Activated naive CD4-positive, alpha-beta T cell treated with anti-CD3 and anti-CD28 coated beads, Interleukin-2, amount 50 U/mL, for 24 hours (primary cell): Measurements from ENCODE around the gene GGTLC2.
"Not testable (repeated sequence)": the region's sequence is repeated elsewhere in the genome, so short reads cannot be mapped to it uniquely, and the experiment has no call there.

Experiments
- H3K27ac Mint-ChIP-seq: one replicate; pipeline ENCODE4 v1.8.0; 2021; ENCODE audit warnings: mild to moderate bottlenecking, mixed read lengths
- H3K27me3 Mint-ChIP-seq: one replicate; pipeline ENCODE4 v1.8.0; 2021; ENCODE audit warnings: mixed read lengths
- H3K36me3 Mint-ChIP-seq: one replicate; pipeline ENCODE4 v1.8.0; 2021; ENCODE audit warnings: mixed read lengths
- H3K4me1 Mint-ChIP-seq: one replicate; pipeline ENCODE4 v1.8.0; 2021; ENCODE audit warnings: mixed read lengths
- H3K4me3 Mint-ChIP-seq: one replicate; pipeline ENCODE4 v1.8.0; 2021; ENCODE audit warnings: mild to moderate bottlenecking, mixed read lengths
- H3K9me3 Mint-ChIP-seq: one replicate; pipeline ENCODE4 v1.8.0; 2021; ENCODE audit warnings: mixed read lengths

GGTLC2 gene

DNA sequence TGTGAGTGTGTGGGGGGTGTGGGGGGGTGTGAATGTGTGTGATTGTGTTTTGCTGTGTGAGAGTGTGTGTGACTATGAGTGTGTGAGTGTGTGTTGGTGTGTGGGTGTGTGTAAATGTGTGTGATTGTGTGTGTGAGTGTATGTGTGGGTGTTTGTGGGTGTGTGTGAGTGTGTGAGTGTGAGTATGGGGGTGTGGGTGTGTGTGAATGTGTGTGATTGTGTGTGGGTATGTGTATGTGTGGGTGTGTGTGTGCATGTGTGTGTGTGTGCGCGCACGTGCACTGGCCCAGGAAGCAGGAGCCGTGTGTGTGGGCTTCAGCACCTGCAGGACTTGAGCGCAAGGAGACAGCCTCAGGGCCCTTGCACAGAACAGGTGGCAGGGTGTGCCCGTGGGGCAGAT lies 8.2 kb downstream of the GGTLC2 start:
- Mint-ChIP-seq H3K27ac (peak overlapping the region; percentile 89), H3K4me1 (peaks cover 26% of the 10 kb centered on the region)
- not testable (repeated sequence) for H3K4me3 Mint-ChIP-seq, H3K36me3 Mint-ChIP-seq, H3K27me3 Mint-ChIP-seq, H3K9me3 Mint-ChIP-seq

DNA sequence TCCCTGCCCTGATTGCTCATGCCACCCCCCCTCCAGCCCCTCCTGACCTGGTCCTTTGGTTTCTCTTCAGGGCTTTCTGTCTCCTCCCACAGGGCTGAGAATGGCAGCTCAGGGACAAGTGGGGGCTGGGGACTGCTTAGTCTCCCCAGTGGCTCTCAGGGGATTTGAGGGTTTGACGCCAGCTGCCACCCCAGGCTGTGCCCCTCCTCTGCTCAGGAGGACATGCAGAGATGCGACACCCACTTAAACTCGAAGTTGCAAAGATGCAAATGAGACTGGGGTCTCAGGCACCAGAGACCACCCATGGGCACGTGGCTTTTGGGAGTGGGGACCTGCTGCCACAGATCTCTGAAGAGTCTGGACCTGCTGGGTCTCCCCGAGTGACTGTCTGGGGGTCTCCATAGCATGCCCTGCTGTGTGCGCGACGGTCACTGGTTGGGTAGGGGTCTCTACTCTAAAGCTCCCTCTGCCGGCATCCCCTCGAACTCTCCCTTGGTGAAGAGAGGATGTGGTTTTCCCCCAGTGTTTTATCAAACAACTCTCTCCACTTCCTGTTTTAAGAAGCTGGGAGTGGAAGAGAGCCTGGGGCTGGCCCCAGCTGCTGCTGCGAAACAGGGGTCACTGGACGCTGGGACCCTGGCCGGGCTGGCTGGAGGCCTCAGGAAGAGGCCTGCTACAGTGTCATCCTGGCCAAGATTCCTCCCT lies 9.4 kb downstream of the GGTLC2 start:
- H3K9me3 Mint-ChIP-seq, H3K4me3 Mint-ChIP-seq, H3K27ac Mint-ChIP-seq, H3K27me3 Mint-ChIP-seq, H3K36me3 Mint-ChIP-seq: not testable (repeated sequence)
- peaks cover 26% of the 10 kb centered on the region for H3K4me1 Mint-ChIP-seq

- no peaks in the 10 kb centered on the region for H3K9me3 Mint-ChIP-seq
- H3K4me1 Mint-ChIP-seq, result peaks cover 26% of the 10 kb centered on the region
- H3K27ac Mint-ChIP-seq, result no peak overlapping the region
- no peaks in the 10 kb centered on the region for H3K27me3 Mint-ChIP-seq
- H3K36me3 Mint-ChIP-seq, result no peaks in the 10 kb centered on the region
- no peak overlapping the region for H3K4me3 Mint-ChIP-seq
These were observed 11.3 kb downstream of the GGTLC2 start for GRCh38 chr22:22655452-22656290.

GRCh38 chr22:22657712-22658111 lies 13.3 kb downstream of the GGTLC2 start:
- no peak overlapping the region for H3K27ac Mint-ChIP-seq
- H3K36me3 Mint-ChIP-seq, result no peaks in the 10 kb centered on the region
- H3K9me3 Mint-ChIP-seq, result no peaks in the 10 kb centered on the region
- no peaks in the 10 kb centered on the region for H3K27me3 Mint-ChIP-seq
- no peak overlapping the region for H3K4me3 Mint-ChIP-seq
- peaks cover 18% of the 10 kb centered on the region for H3K4me1 Mint-ChIP-seq

DNA sequence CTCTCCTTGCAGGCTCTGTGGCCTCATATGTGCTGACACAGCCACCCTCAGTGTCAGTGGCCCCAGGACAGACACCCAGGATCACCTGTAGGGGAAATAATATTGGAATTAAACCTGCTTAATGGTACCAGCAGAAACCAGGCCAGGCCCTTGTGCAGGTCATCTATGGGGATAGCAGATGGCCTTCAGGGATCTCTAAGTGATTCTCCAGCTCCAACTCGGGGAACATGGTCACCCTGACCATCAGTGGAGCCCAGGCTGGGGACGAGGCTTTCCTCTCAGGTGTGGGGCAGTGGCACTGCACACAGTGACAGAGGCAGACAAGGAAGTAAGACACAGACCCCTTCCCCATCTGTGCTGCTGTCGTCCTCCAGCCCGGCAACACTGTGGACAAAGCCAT lies 16.9 kb downstream of the GGTLC2 start:
- no peaks in the 10 kb centered on the region for H3K36me3 Mint-ChIP-seq
- no peaks in the 10 kb centered on the region for H3K27me3 Mint-ChIP-seq
- no peak overlapping the region for H3K27ac Mint-ChIP-seq
- no peaks in the 10 kb centered on the region for H3K9me3 Mint-ChIP-seq
- H3K4me3 Mint-ChIP-seq, result no peak overlapping the region
- H3K4me1 Mint-ChIP-seq, result no peaks in the 10 kb centered on the region

GRCh38 chr22:22662095-22662494 lies 17.7 kb downstream of the GGTLC2 start:
- Mint-ChIP-seq H3K4me3 (no peak overlapping the region), H3K27ac (no peak overlapping the region), H3K4me1 (no peaks in the 10 kb centered on the region), H3K27me3 (no peaks in the 10 kb centered on the region), H3K9me3 (no peaks in the 10 kb centered on the region), H3K36me3 (no peaks in the 10 kb centered on the region)

- Mint-ChIP-seq H3K36me3 (no peaks in the 10 kb centered on the region), H3K27me3 (no peaks in the 10 kb centered on the region), H3K4me3 (no peak overlapping the region), H3K27ac (no peak overlapping the region), H3K4me1 (no peaks in the 10 kb centered on the region), H3K9me3 (no peaks in the 10 kb centered on the region)
These were observed 19.7 kb downstream of the GGTLC2 start for GRCh38 chr22:22663861-22664800.

DNA sequence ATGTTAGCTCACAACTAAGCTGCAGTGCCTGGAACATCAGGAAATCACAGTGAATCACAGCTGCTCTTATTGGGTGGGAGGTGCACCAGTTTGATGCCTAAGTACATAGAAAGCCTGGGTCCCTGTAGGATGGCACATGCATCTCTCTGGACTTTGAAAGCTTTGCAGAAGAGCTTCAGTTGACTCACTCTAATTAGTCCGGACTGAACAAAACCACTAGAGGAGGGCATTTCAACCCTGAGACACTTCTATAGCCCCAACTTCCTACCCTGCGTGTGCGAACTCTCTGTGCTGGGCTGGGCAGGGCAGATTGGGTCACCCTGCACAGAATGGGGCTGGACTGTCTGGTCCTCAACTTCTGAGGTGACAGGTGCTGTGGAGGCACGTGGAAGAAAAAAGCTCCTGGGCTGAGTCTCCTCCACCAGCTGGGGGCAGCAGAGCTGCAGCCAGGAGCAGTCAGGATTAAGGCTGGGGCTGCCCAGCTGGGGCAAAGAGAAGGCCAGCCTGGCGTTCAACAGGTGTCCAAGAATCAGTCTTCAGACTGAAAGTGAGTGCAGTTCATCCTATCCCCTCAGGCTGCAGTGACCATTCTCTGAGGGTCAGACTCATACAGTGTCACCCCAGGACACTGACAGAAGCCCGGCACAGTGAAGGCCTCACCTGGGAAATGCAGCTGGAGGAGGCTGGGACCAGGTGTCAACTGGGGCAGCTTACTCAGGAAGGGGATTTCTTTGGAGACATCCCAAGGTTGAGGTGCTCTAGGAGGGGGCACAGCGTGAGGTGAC lies 22.1 kb downstream of the GGTLC2 start:
- Mint-ChIP-seq H3K27ac (no peak overlapping the region), H3K4me3 (no peak overlapping the region), H3K36me3 (no peaks in the 10 kb centered on the region), H3K9me3 (no peaks in the 10 kb centered on the region), H3K27me3 (no peaks in the 10 kb centered on the region), H3K4me1 (no peaks in the 10 kb centered on the region)

DNA sequence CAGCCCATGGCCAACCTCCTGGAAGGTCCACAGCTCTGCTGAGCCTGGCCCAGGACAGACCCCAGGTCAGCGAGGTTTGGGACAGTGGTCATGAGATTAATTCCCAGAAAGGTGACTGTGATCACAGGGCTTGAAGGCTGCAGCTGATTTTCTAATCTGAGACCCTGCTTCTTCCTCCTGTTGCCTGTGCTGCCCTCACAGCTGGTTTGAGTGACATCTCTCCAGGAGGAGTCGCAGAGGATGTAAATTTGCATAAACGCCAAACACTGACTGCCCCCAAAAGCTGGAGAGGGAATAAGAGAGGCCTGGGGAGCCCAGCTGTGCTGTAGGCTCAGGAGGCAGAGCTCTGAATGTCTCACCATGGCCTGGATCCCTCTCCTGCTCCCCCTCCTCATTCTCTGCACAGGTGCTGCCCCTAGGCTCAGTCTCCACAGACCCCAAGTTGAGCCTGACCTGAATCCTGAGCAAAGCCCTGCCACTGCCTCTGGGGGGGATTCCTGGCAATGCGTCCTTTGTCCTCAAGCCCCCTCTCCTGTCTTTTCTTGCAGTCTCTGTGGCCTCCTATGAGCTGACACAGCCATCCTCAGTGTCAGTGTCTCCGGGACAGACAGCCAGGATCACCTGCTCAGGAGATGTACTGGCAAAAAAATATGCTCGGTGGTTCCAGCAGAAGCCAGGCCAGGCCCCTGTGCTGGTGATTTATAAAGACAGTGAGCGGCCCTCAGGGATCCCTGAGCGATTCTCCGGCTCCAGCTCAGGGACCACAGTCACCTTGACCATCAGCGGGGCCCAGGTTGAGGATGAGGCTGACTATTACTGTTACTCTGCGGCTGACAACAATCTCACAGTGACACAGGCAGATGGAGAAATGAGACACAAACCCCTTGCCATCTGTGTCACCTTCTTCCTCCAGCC lies 23.8 kb downstream of the GGTLC2 start:
- H3K9me3 Mint-ChIP-seq, result no peaks in the 10 kb centered on the region
- peaks cover 1% of the 10 kb centered on the region for H3K27me3 Mint-ChIP-seq
- H3K4me3 Mint-ChIP-seq, result no peak overlapping the region
- no peak overlapping the region for H3K27ac Mint-ChIP-seq
- H3K36me3 Mint-ChIP-seq, result no peaks in the 10 kb centered on the region
- no peaks in the 10 kb centered on the region for H3K4me1 Mint-ChIP-seq

DNA sequence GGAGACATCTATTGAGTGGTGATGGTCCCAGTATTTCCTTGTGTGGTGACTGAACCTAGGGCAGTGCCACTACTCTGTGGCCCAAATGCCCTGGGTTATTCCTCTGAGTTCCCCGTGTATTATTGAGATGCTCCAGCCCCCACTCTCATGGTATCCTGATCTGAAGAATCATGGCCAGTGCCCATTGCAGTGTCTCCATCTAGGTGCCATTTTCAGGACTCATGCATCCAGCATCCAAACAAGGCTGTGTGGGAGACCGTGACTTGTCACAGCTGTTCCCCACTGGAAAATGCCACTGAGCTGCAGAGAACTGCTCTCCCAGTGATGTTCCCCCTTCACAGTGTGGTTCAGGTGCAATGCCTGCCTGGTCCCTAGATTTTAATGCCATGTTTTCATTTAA lies 24.7 kb downstream of the GGTLC2 start:
- peaks cover 1% of the 10 kb centered on the region for H3K27me3 Mint-ChIP-seq
- H3K36me3 Mint-ChIP-seq, result no peaks in the 10 kb centered on the region
- no peak overlapping the region for H3K27ac Mint-ChIP-seq
- no peaks in the 10 kb centered on the region for H3K9me3 Mint-ChIP-seq
- H3K4me1 Mint-ChIP-seq, result no peaks in the 10 kb centered on the region
- no peak overlapping the region for H3K4me3 Mint-ChIP-seq

DNA sequence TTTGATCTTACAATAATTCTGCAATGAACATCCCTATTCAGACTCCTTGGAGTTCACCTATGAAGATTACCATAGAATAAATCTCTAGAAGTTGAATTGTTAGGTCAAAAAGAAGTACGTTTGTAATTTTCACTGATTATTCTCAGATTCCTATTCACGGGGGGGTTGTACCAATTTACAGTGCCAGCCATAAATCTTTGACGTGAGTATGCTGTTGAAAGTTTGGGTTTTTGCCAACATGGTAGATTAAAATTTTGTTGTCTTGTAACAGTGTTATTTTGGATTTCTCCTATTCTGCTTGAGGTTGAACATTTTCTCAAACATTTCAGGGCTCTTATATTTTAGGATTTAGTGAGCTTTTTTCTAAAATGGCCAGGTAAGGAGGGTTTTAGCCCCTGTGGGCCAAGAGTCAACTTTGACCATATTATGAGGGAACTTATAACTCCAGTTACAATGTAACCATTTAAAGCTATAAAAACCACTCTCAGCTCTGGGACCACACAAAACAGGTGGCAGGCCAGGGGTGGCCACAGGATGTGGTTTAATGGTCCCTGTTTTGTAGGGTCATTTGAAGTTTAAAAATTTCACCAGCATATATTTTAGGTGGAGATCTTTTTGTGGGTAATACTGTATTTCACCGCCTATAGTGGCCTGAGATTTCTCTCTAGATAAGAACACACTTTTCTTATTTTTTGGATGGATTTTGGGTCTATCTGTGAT lies 25.8 kb downstream of the GGTLC2 start:
- Mint-ChIP-seq H3K36me3 (no peaks in the 10 kb centered on the region), H3K4me3 (no peak overlapping the region), H3K9me3 (no peaks in the 10 kb centered on the region), H3K27ac (no peak overlapping the region), H3K27me3 (peaks cover 3% of the 10 kb centered on the region), H3K4me1 (no peaks in the 10 kb centered on the region)

- Mint-ChIP-seq H3K4me1 (no peaks in the 10 kb centered on the region), H3K4me3 (no peak overlapping the region), H3K36me3 (no peaks in the 10 kb centered on the region), H3K9me3 (no peaks in the 10 kb centered on the region), H3K27me3 (peaks cover 7% of the 10 kb centered on the region), H3K27ac (no peak overlapping the region)
These were observed 27.1 kb downstream of the GGTLC2 start for GRCh38 chr22:22671506-22671905.

GRCh38 chr22:22673099-22673498 lies 28.7 kb downstream of the GGTLC2 start:
- H3K27me3 Mint-ChIP-seq, result peaks cover 7% of the 10 kb centered on the region
- no peaks in the 10 kb centered on the region for H3K4me1 Mint-ChIP-seq
- H3K27ac Mint-ChIP-seq, result no peak overlapping the region
- no peak overlapping the region for H3K4me3 Mint-ChIP-seq
- H3K36me3 Mint-ChIP-seq, result no peaks in the 10 kb centered on the region
- no peaks in the 10 kb centered on the region for H3K9me3 Mint-ChIP-seq

DNA sequence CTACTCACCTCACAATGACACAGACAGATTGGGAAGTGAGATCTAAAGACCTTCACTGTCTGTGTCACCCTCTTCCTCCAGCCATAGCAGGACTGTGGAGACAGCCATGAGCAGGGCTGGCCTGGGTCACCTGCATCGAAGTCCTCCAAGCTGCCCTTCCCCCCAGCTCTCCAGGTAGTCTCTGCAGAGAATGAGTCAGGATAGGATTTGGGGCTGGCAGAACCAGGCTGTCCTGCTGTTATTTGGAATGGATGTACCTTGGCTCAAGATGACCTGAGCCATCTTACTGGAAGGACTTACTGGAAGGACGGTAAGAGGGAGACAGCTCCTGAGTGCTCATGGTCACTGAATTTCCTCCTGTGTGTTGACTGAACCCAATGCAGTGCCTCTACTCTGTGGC lies 29.2 kb downstream of the GGTLC2 start:
- H3K36me3 Mint-ChIP-seq, result no peaks in the 10 kb centered on the region
- peaks cover 7% of the 10 kb centered on the region for H3K27me3 Mint-ChIP-seq
- no peaks in the 10 kb centered on the region for H3K9me3 Mint-ChIP-seq
- no peak overlapping the region for H3K4me3 Mint-ChIP-seq
- no peaks in the 10 kb centered on the region for H3K4me1 Mint-ChIP-seq
- no peak overlapping the region for H3K27ac Mint-ChIP-seq
